Spleen (tissue), 7 donors: ENCODE results near the gene PSG1.
"Not testable (repeated sequence)": the region's sequence is repeated elsewhere in the genome, so short reads cannot be mapped to it uniquely, and the experiment has no call there.

Experiments
- POLR2A ChIP-seq, 3 donors: fragments of 450-650 bp; IDR thresholded peaks; one replicate each; pipeline ENCODE4 v1.5.1; 2017; ENCODE audit warnings: antibody characterized with exemption in 3 of 3, mild to moderate bottlenecking in 1 of 3
- POLR2AphosphoS5 ChIP-seq, 3 donors: sonication (generic); formaldehyde crosslinking; IDR thresholded peaks; one replicate each; pipeline ENCODE4 v1.5.1; 2017; ENCODE audit warnings: antibody characterized with exemption in 3 of 3
- TF ChIP-seq, protein P1 (sequence below), 11 experiments: fragments of 200-600 bp in 7 of 11; fragments of 450-650 bp in 4 of 11; sonication (generic) in 4 of 11; IDR thresholded peaks in 8 of 11; conservative IDR thresholded peaks in 3 of 11; 1 replicate in 7 of 11; 2 replicates in 4 of 11; pipeline versions ENCODE4 v1.4.0 to v1.8.0; 2016 to 2021; ENCODE audit warnings: antibody characterized with exemption in 11 of 11, inconsistent platforms in 4 of 11, mild to moderate bottlenecking in 1 of 11
- donor health status: DM: no; HTN: no; CAD: no; lungs with moderate emphysema.
- donor health status: DM: no; HTN: no; CAD: no.
- donor health status: DM: no; HTN: no; CAD: no.

DNA sequence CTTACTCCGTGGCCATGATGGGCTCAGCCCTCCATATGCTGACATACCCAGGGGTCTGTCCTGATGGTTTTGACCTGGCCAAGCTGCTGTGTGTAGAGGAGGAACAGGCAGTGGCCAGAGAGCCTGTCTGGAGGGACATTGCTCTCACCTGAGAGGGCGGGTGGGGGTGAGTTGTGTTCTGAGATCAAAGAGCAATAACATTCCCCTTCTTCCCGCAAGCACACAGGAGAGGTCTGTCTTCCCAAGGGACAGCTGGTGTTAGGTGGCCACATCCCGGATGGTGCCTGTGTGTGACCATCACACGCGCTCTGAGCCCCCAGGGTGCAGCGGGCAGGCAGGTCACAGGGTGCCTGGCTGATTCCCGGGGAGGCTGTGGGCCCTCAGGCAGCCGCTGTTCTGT, 1.1 kb upstream of the PSG1 start:
- not testable (repeated sequence) for TF ChIP-seq POLR2A, POLR2AphosphoS5 (IDR thresholded peaks at IDR 0.05)
- TF ChIP-seq, protein P1, sequence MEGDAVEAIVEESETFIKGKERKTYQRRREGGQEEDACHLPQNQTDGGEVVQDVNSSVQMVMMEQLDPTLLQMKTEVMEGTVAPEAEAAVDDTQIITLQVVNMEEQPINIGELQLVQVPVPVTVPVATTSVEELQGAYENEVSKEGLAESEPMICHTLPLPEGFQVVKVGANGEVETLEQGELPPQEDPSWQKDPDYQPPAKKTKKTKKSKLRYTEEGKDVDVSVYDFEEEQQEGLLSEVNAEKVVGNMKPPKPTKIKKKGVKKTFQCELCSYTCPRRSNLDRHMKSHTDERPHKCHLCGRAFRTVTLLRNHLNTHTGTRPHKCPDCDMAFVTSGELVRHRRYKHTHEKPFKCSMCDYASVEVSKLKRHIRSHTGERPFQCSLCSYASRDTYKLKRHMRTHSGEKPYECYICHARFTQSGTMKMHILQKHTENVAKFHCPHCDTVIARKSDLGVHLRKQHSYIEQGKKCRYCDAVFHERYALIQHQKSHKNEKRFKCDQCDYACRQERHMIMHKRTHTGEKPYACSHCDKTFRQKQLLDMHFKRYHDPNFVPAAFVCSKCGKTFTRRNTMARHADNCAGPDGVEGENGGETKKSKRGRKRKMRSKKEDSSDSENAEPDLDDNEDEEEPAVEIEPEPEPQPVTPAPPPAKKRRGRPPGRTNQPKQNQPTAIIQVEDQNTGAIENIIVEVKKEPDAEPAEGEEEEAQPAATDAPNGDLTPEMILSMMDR (IDR thresholded peaks at IDR 0.05 in 8 of 11, conservative IDR thresholded peaks at IDR 0.05 in 3 of 11), result not testable (repeated sequence)
